ENCODE data around the gene KRTAP6-3. TPM values are rescaled to one million over a fixed set of nuclear protein-coding genes. Genes with fewer than 3 reads are reported as not detected.

Gene KRTAP6-3
- total and polyA plus RNA-seq, 3 experiments from 2014 or later = not detected

- no peaks in the 10 kb centered on the region for H3K36me3 Mint-ChIP-seq
- H3K27ac ChIP-seq (ENCODE audit: low read depth, low read length) = no peak overlapping the region
- H3K9me3 Mint-ChIP-seq = peaks cover 0 to 3% (median 2%) of the 10 kb centered on the region in 5 donors
Observed at GRCh38 chr21:30577766-30578165, 14.5 kb upstream of the KRTAP6-3 start.

DNA sequence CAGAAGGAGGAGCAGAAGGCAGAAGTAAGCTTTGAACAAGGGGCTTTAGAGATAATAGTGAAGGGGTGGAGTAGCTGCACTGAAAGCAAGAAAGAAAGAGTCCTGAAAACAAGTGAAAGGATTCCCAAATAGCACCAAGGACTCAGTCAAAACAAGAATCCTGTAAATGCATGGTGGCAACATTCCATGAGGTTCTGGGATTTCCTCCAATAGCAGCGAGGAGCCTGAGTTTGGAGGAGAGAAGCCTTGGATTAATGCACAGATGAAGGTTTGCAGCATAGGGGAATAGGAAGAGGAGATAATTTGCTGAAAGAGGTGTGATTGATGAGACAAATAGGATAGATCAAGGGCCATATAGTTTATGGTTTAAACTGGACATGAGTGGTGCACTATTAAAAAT, 12.9 kb upstream of the KRTAP6-3 start:
- H3K4me1 ChIP-seq (ENCODE audit: insufficient read depth, low read length) = no peaks in the 10 kb centered on the region
- H3K36me3 Mint-ChIP-seq = no peaks in the 10 kb centered on the region
- no peaks in the 10 kb centered on the region for H3K9me3 ChIP-seq (ENCODE audit: low read length)
- DNase-seq = no peak
- ChIA-PET CTCF (no interaction called here), POLR2A (no interaction called here)
- no peak overlapping the region for H3K27ac Mint-ChIP-seq
- no peak overlapping the region for H3K27ac ChIP-seq (ENCODE audit: low read depth, low read length)
- H3K27me3 Mint-ChIP-seq = no peaks in the 10 kb centered on the region
- no peaks in the 10 kb centered on the region for H3K4me1 Mint-ChIP-seq
- no peaks in the 10 kb centered on the region for H3K36me3 ChIP-seq (ENCODE audit: insufficient read depth, low read length)
- no peak overlapping the region for H3K4me3 Mint-ChIP-seq
- no peak overlapping the region for H3K4me3 ChIP-seq (ENCODE audit: low read length)
- peaks cover 0 to 3% (median 0%) of the 10 kb centered on the region in 5 donors for H3K9me3 Mint-ChIP-seq
- no peaks in the 10 kb centered on the region for H3K27me3 ChIP-seq (ENCODE audit: insufficient read depth, low read length, poor library complexity, severe bottlenecking)

More at GRCh38 chr21:30577766-30578165, 14.5 kb upstream of the KRTAP6-3 start:
- DNase-seq = no peak
- POLR2A ChIA-PET = no interaction called here
- no peak overlapping the region for H3K4me3 ChIP-seq (ENCODE audit: low read length)
- CTCF ChIA-PET = no interaction called here
- no peaks in the 10 kb centered on the region for H3K27me3 Mint-ChIP-seq
- H3K27ac Mint-ChIP-seq = no peak overlapping the region
- no peaks in the 10 kb centered on the region for H3K27me3 ChIP-seq (ENCODE audit: insufficient read depth, low read length, poor library complexity, severe bottlenecking)
- H3K4me3 Mint-ChIP-seq = no peak overlapping the region
- H3K4me1 ChIP-seq (ENCODE audit: insufficient read depth, low read length) = no peaks in the 10 kb centered on the region
- no peaks in the 10 kb centered on the region for H3K36me3 ChIP-seq (ENCODE audit: insufficient read depth, low read length)
- H3K4me1 Mint-ChIP-seq = no peaks in the 10 kb centered on the region
- no peaks in the 10 kb centered on the region for H3K9me3 ChIP-seq (ENCODE audit: low read length)

DNA sequence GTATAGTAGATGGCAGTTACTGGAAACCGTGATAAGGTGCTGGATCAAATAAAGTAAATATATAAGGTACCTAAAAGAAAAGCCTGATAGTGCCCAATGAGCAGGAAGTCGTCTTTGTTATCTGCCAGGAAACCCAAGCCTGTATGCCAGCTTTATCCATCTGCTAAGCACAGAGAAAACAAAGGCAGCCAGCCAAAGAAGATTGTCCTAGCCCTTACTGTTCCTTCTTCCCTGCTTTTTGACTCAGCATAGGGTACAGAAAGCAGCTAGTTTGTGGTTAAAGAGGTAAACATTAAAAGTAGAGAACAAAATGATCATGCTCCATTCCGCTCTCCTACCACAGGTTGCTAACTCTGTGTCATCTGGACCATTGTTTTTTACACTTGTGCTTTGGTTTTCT, 12.1 kb upstream of the KRTAP6-3 start:
- H3K27ac Mint-ChIP-seq = no peak overlapping the region
- CTCF ChIA-PET = no interaction called here

GRCh38 chr21:30582870-30583269, 9.4 kb upstream of the KRTAP6-3 start:
- H3K27ac ChIP-seq (ENCODE audit: low read depth, low read length) = no peak overlapping the region
- CTCF ChIA-PET = no interaction called here
- no peaks in the 10 kb centered on the region for H3K9me3 ChIP-seq (ENCODE audit: low read length)
- Mint-ChIP-seq H3K4me1 (no peaks in the 10 kb centered on the region), H3K27me3 (no peaks in the 10 kb centered on the region), H3K36me3 (no peaks in the 10 kb centered on the region), H3K9me3 (peaks cover 0 to 2% (median 2%) of the 10 kb centered on the region in 5 donors), H3K4me3 (no peak overlapping the region), H3K27ac (no peak overlapping the region)
- no peaks in the 10 kb centered on the region for H3K36me3 ChIP-seq (ENCODE audit: insufficient read depth, low read length)
- POLR2A ChIA-PET = no interaction called here
- no peak for DNase-seq
- H3K4me3 ChIP-seq (ENCODE audit: low read length) = no peak overlapping the region
- H3K4me1 ChIP-seq (ENCODE audit: insufficient read depth, low read length) = no peaks in the 10 kb centered on the region
- H3K27me3 ChIP-seq (ENCODE audit: insufficient read depth, low read length, poor library complexity, severe bottlenecking) = no peaks in the 10 kb centered on the region

More for the DNA sequence above, 12.1 kb upstream of the KRTAP6-3 start:
- Histone ChIP-seq H3K27me3 (ENCODE audit: insufficient read depth, low read length, poor library complexity, severe bottlenecking) (no peaks in the 10 kb centered on the region), H3K27ac (ENCODE audit: low read depth, low read length) (no peak overlapping the region), H3K4me1 (ENCODE audit: insufficient read depth, low read length) (no peaks in the 10 kb centered on the region), H3K36me3 (ENCODE audit: insufficient read depth, low read length) (no peaks in the 10 kb centered on the region), H3K9me3 (ENCODE audit: low read length) (no peaks in the 10 kb centered on the region), H3K4me3 (ENCODE audit: low read length) (no peak overlapping the region)
- H3K27me3 Mint-ChIP-seq = no peaks in the 10 kb centered on the region
- H3K36me3 Mint-ChIP-seq = no peaks in the 10 kb centered on the region
- DNase-seq = no peak
- POLR2A ChIA-PET = no interaction called here
- H3K4me1 Mint-ChIP-seq = no peaks in the 10 kb centered on the region
- peaks cover 0 to 3% (median 2%) of the 10 kb centered on the region in 5 donors for H3K9me3 Mint-ChIP-seq
- no peak overlapping the region for H3K4me3 Mint-ChIP-seq

DNA sequence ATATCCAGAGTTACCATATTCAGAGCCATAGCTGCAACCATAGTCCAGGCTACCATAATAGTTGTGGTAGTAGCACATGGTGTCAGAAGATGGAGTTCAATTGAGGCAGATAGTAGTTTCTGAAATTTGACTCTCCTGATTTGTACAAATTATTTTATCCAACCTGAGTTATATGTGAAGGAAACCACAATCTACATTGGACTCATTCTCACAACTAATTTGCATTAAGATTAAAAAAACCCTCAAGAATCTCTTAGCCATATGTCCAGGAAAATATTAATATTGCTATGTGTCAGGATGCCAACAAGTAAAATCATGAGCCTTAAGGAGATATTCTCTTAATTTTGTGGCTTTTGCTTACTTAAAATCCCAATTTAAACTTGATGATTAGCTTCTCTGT, 1.9 kb upstream of the KRTAP6-3 start, which contains the start of gene KRTAP22-2:
Gene KRTAP22-2 (minus strand): TSS at position 101 of the 400 bp plus-strand sequence.
- POLR2A ChIA-PET = no interaction called here

DNA sequence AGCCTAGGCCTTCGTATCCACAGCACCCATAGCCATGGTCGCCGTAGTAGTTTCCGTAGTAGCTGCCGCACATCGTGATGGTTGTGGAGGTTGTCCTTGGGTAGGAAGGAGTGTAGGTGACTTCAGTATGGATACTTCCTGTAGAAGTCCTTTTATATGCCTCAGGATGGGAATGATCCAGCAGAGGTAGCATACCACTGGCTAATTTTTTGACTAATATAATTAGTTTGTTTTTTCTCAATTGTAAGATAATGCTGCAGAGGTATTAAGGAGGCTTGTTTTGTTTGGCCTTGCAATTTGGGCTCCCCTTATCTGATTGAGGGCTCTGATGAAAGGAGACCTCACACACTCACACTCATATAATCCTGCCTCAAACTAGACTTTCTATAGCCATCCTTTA, 6.6 kb downstream of the KRTAP6-3 start, which contains the start of gene KRTAP6-2:
Gene KRTAP6-2 (minus strand): TSS at position 101 of the 400 bp plus-strand sequence. CDS start 28 bp downstream, at position 73.
- no peaks in the 10 kb centered on the region for H3K4me1 ChIP-seq (ENCODE audit: insufficient read depth, low read length)
- CTCF ChIA-PET = no interaction called here
- H3K9me3 ChIP-seq (ENCODE audit: low read length) = no peaks in the 10 kb centered on the region
- no peak within 1 kb of the TSS for H3K27ac ChIP-seq (ENCODE audit: low read depth, low read length)
- no peaks in the 10 kb centered on the region for H3K27me3 Mint-ChIP-seq
- H3K9me3 Mint-ChIP-seq = peaks cover 3 to 16% (median 7%) of the 10 kb centered on the region in 5 donors
- POLR2A ChIA-PET = no interaction called here
- H3K4me1 Mint-ChIP-seq = no peaks in the 10 kb centered on the region
- no peaks in the 10 kb centered on the region for H3K36me3 Mint-ChIP-seq
- no peak within 1 kb of the TSS for H3K4me3 Mint-ChIP-seq
- H3K36me3 ChIP-seq (ENCODE audit: insufficient read depth, low read length) = no peaks in the 10 kb centered on the region
- H3K27ac Mint-ChIP-seq = no peak within 1 kb of the TSS
- H3K27me3 ChIP-seq (ENCODE audit: insufficient read depth, low read length, poor library complexity, severe bottlenecking) = no peaks in the 10 kb centered on the region
- H3K4me3 ChIP-seq (ENCODE audit: low read length) = no peak within 1 kb of the TSS
- DNase-seq = no peak

More for the DNA sequence above, 1.9 kb upstream of the KRTAP6-3 start, which contains the start of gene KRTAP22-2:
- no peak for DNase-seq
- Mint-ChIP-seq H3K4me1 (no peaks in the 10 kb centered on the region), H3K27ac (no peak within 1 kb of the TSS), H3K4me3 (no peak within 1 kb of the TSS), H3K9me3 (no peaks in the 10 kb centered on the region), H3K36me3 (no peaks in the 10 kb centered on the region), H3K27me3 (no peaks in the 10 kb centered on the region)
- Histone ChIP-seq H3K4me3 (ENCODE audit: low read length) (no peak within 1 kb of the TSS), H3K9me3 (ENCODE audit: low read length) (no peaks in the 10 kb centered on the region), H3K36me3 (ENCODE audit: insufficient read depth, low read length) (no peaks in the 10 kb centered on the region), H3K27me3 (ENCODE audit: insufficient read depth, low read length, poor library complexity, severe bottlenecking) (no peaks in the 10 kb centered on the region), H3K4me1 (ENCODE audit: insufficient read depth, low read length) (no peaks in the 10 kb centered on the region), H3K27ac (ENCODE audit: low read depth, low read length) (no peak within 1 kb of the TSS)
- CTCF ChIA-PET = no interaction called here

DNA sequence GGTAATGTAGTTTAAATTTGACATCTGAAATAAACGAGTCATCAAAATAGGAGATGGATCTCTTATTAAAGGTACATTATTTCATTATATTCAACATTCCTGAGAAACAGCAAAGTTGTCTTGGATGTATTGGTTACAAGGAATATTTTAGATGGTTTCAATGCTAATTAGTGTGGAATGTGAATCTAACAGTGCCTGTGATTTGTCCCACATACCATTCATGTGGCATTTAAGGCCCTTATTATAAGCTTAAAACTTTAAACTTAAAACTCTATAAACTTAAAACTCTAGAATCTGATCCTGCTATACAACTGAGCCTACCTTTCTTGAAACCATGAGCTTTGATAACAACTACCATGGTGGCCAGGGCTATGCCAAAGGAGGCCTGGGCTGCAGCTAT, 8.5 kb downstream of the KRTAP6-3 start, which contains the start of gene KRTAP22-1:
Gene KRTAP22-1 (plus strand): TSS at position 301 of the 400 bp plus-strand sequence.
- H3K4me3 Mint-ChIP-seq = no peak within 1 kb of the TSS

DNA sequence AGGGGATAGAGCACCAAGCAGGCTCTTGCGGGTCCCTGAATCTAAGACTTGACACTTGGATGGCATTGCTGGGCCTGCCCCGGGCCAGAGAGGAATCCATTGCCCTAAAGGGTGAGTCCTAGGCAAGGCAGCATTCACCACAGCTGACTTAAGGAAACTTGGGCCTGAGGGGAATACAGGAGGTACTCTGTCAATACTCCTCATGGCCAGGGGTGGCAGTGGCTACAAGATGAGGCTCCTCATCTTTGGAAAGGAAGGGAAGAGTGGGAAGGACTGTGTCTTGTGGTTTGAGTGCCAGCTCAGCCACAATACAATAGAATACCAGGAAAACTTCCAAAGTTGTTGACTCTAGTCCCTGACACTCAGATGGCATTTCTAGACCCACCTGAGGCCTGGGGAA, 13.7 kb downstream of the KRTAP6-3 start:
- no peak overlapping the region for H3K27ac ChIP-seq (ENCODE audit: low read depth, low read length)
- H3K27me3 ChIP-seq (ENCODE audit: insufficient read depth, low read length, poor library complexity, severe bottlenecking) = no peaks in the 10 kb centered on the region
- POLR2A ChIA-PET = no interaction called here
- no peak overlapping the region for H3K27ac Mint-ChIP-seq
- H3K27me3 Mint-ChIP-seq = peaks cover 0 to 1% of the 10 kb centered on the region in 2 donors
- H3K9me3 ChIP-seq (ENCODE audit: low read length) = no peaks in the 10 kb centered on the region
- H3K4me1 ChIP-seq (ENCODE audit: insufficient read depth, low read length) = no peaks in the 10 kb centered on the region
- H3K36me3 Mint-ChIP-seq = no peaks in the 10 kb centered on the region
- H3K9me3 Mint-ChIP-seq = peaks cover 1 to 21% (median 6%) of the 10 kb centered on the region in 5 donors
- CTCF ChIA-PET = no interaction called here
- no peaks in the 10 kb centered on the region for H3K36me3 ChIP-seq (ENCODE audit: insufficient read depth, low read length)
- H3K4me3 Mint-ChIP-seq = no peak overlapping the region
- no peaks in the 10 kb centered on the region for H3K4me1 Mint-ChIP-seq
- DNase-seq = no peak
- no peak overlapping the region for H3K4me3 ChIP-seq (ENCODE audit: low read length)

More for the DNA sequence above, 8.5 kb downstream of the KRTAP6-3 start, which contains the start of gene KRTAP22-1:
- no peak within 1 kb of the TSS for H3K27ac ChIP-seq (ENCODE audit: low read depth, low read length)
- no peaks in the 10 kb centered on the region for H3K27me3 Mint-ChIP-seq
- H3K36me3 ChIP-seq (ENCODE audit: insufficient read depth, low read length) = no peaks in the 10 kb centered on the region
- H3K4me1 Mint-ChIP-seq = no peaks in the 10 kb centered on the region
- no peak within 1 kb of the TSS for H3K27ac Mint-ChIP-seq
- H3K4me1 ChIP-seq (ENCODE audit: insufficient read depth, low read length) = no peaks in the 10 kb centered on the region
- no peaks in the 10 kb centered on the region for H3K9me3 ChIP-seq (ENCODE audit: low read length)
- DNase-seq = no peak
- no peak within 1 kb of the TSS for H3K4me3 ChIP-seq (ENCODE audit: low read length)
- POLR2A ChIA-PET = no interaction called here
- H3K9me3 Mint-ChIP-seq = peaks cover 3 to 16% (median 7%) of the 10 kb centered on the region in 5 donors
- H3K27me3 ChIP-seq (ENCODE audit: insufficient read depth, low read length, poor library complexity, severe bottlenecking) = no peaks in the 10 kb centered on the region
- CTCF ChIA-PET = no interaction called here
- no peaks in the 10 kb centered on the region for H3K36me3 Mint-ChIP-seq

Data from CD8-positive, alpha-beta memory T cell (primary cell).